Smooth muscle cell (in vitro differentiated cells): ENCODE results near the gene PLTP. TPM values are rescaled to one million over a fixed set of nuclear protein-coding genes. Genes with fewer than 3 reads are reported as not detected.

Source experiments
- DNase-seq: peaks from one replicate; lab custom pipeline; 2025; ENCODE audit not compliant: unreplicated experiment; lab: John Stamatoyannopoulos, UW
- H2AFZ ChIP-seq: fragments of 200-600 bp; sonication (generic); 2 replicates; pipeline ENCODE4 v1.6.0; 2016; ENCODE audit warnings: antibody characterized with exemption, low read depth, mild to moderate bottlenecking
- H3F3A ChIP-seq: fragments of 200-600 bp; sonication (generic); 2 replicates; pipeline ENCODE4 v1.6.0; 2017; ENCODE audit warnings: antibody characterized with exemption, low read depth
- H3K27ac ChIP-seq: fragments of 200-600 bp; sonication (generic); 2 replicates; pipeline ENCODE4 v1.5.1; 2016; ENCODE audit warnings: low read depth, mild to moderate bottlenecking
- H3K27me3 ChIP-seq: fragments of 200-600 bp; sonication (generic); 2 replicates; pipeline ENCODE4 v1.6.1; 2016; ENCODE audit warnings: low read depth, mild to moderate bottlenecking
- H3K36me3 ChIP-seq: fragments of 200-600 bp; sonication (generic); 2 replicates; pipeline ENCODE4 v1.5.1; 2016; ENCODE audit warnings: low read depth
- H3K4me1 ChIP-seq: fragments of 200-600 bp; sonication (generic); 2 replicates; pipeline ENCODE4 v1.5.1; 2016; ENCODE audit warnings: low read depth
- H3K4me2 ChIP-seq: fragments of 200-600 bp; sonication (generic); 2 replicates; pipeline ENCODE4 v1.6.0; 2016; ENCODE audit warnings: mild to moderate bottlenecking
- H3K4me3 ChIP-seq: fragments of 200-600 bp; sonication (generic); 2 replicates; pipeline ENCODE4 v1.5.1; 2016; ENCODE audit warnings: mild to moderate bottlenecking
- H3K79me2 ChIP-seq: fragments of 200-600 bp; sonication (generic); 2 replicates; pipeline ENCODE4 v1.6.0; 2016; ENCODE audit warnings: low read depth, mild to moderate bottlenecking
- H3K9ac ChIP-seq: fragments of 200-600 bp; sonication (generic); 2 replicates; pipeline ENCODE4 v1.6.0; 2016; ENCODE audit warnings: low read depth
- H3K9me3 ChIP-seq: fragments of 200-600 bp; sonication (generic); replicated peaks from 2 replicates; pipeline ENCODE4 v1.5.1; 2016; ENCODE audit warnings: low read depth
- H4K20me1 ChIP-seq: fragments of 200-600 bp; sonication (generic); 2 replicates; pipeline ENCODE4 v1.6.0; 2016; ENCODE audit warnings: low read depth
- CTCF ChIP-seq: fragments of 200-600 bp; sonication (generic); IDR thresholded peaks from 2 replicates; pipeline ENCODE4 v1.5.1; 2017; ENCODE audit warnings: borderline replicate concordance, mild to moderate bottlenecking, antibody characterized with exemption; ENCODE audit not compliant: insufficient read depth, poor library complexity, severe bottlenecking
- WGBS: methylation state at CpG from one replicate; pipeline ENCODE4 v1.1.7; 2016; ENCODE audit warnings: low lambda C conversion rate; 5-methylcytosine and 5-hydroxymethylcytosine counted together
- polyA plus RNA-seq: library from polyadenylated mRNA; unstranded; fragments of >200 nt; fragmentation: Nextera tagmentation; extraction: Ambion mirVana; gene quantifications from 2 replicates; pipeline ENCODE4 v1.2.1, GENCODE V29; 2016
- total RNA-seq: library from RNA; depleted of rRNA; stranded (reverse); fragments of >200 nt; gene quantifications from 2 replicates; pipeline ENCODE4 v1.2.3, GENCODE V29; 2014

The PLTP gene
- total and polyA plus RNA-seq, 2 experiments from 2014 or later: 81.0 to 262 TPM

- no peak for DNase-seq
- H3K4me1 ChIP-seq: peaks cover 16% of the 10 kb centered on the region
- H2AFZ ChIP-seq: no peak overlapping the region
- no peaks in the 10 kb centered on the region for H3K27me3 ChIP-seq
- no peaks in the 10 kb centered on the region for H4K20me1 ChIP-seq
- H3K27ac ChIP-seq: peak overlapping the region; percentile 94
- WGBS: 41% methylated on average over 5 of the region's 5 CpGs
- no peaks in the 10 kb centered on the region for H3K36me3 ChIP-seq
- H3F3A ChIP-seq: peaks cover 27% of the 10 kb centered on the region
- no peaks in the 10 kb centered on the region for H3K9me3 ChIP-seq
- no peak overlapping the region for H3K4me2 ChIP-seq
- H3K79me2 ChIP-seq: no peaks in the 10 kb centered on the region
- no peak for TF ChIP-seq CTCF
- H3K9ac ChIP-seq: peak overlapping the region; percentile 42
- no peak overlapping the region for H3K4me3 ChIP-seq
Observed at GRCh38 chr20:45918182-45918737, 6.3 kb upstream of the PLTP start.

- H3K36me3 ChIP-seq: no peaks in the 10 kb centered on the region
- 7% methylated on average over 5 of the region's 5 CpGs for WGBS
- no peaks in the 10 kb centered on the region for H3K27me3 ChIP-seq
- peaks cover 27% of the 10 kb centered on the region for H3F3A ChIP-seq
- no peaks in the 10 kb centered on the region for H3K9me3 ChIP-seq
- no peak overlapping the region for H3K4me3 ChIP-seq
- H3K27ac ChIP-seq: peak overlapping the region; percentile 94
- H2AFZ ChIP-seq: no peak overlapping the region
- H4K20me1 ChIP-seq: no peaks in the 10 kb centered on the region
- H3K79me2 ChIP-seq: no peaks in the 10 kb centered on the region
- H3K4me2 ChIP-seq: no peak overlapping the region
- no peak overlapping the region for H3K9ac ChIP-seq
- peaks cover 16% of the 10 kb centered on the region for H3K4me1 ChIP-seq
- DNase-seq: no peak
- no peak for TF ChIP-seq CTCF
Observed at GRCh38 chr20:45917790-45918141, 5.8 kb upstream of the PLTP start.

- H3K79me2 ChIP-seq: no peaks in the 10 kb centered on the region
- 83% methylated on average over 5 of the region's 5 CpGs for WGBS
- peaks cover 10% of the 10 kb centered on the region for H3K4me1 ChIP-seq
- no peaks in the 10 kb centered on the region for H3K9me3 ChIP-seq
- H2AFZ ChIP-seq: no peak overlapping the region
- no peaks in the 10 kb centered on the region for H4K20me1 ChIP-seq
- H3K36me3 ChIP-seq: no peaks in the 10 kb centered on the region
- no peak overlapping the region for H3K27ac ChIP-seq
- no peaks in the 10 kb centered on the region for H3F3A ChIP-seq
- H3K4me3 ChIP-seq: no peak overlapping the region
- no peaks in the 10 kb centered on the region for H3K27me3 ChIP-seq
- no peak for DNase-seq
- H3K9ac ChIP-seq: no peak overlapping the region
- H3K4me2 ChIP-seq: no peak overlapping the region
- no peak for TF ChIP-seq CTCF
Observed at GRCh38 chr20:45913116-45913515, 1.2 kb upstream of the PLTP start.

- peak overlapping the region; percentile 86 for H3K4me2 ChIP-seq
- DNase-seq: no peak
- TF ChIP-seq CTCF: no peak
Observed at GRCh38 chr20:45912344-45912682, 358 bp upstream of the PLTP start.

More at GRCh38 chr20:45912344-45912682, 358 bp upstream of the PLTP start:
- Histone ChIP-seq H3K27ac (peak overlapping the region; percentile 78), H3K36me3 (no peaks in the 10 kb centered on the region), H4K20me1 (no peaks in the 10 kb centered on the region), H3K79me2 (no peaks in the 10 kb centered on the region), H3K27me3 (no peaks in the 10 kb centered on the region), H3F3A (no peaks in the 10 kb centered on the region), H3K9me3 (no peaks in the 10 kb centered on the region), H3K9ac (peak overlapping the region; percentile 86), H3K4me1 (peaks cover 10% of the 10 kb centered on the region), H2AFZ (peak overlapping the region; percentile 55), H3K4me3 (peak overlapping the region; percentile 58)
- WGBS: 33% methylated on average over 4 of the region's 4 CpGs
